GM12878 (cell line): ENCODE data around the gene LMO3. TPM values are rescaled to one million over a fixed set of nuclear protein-coding genes. Genes with fewer than 3 reads are reported as not detected.

ENCODE experiments used
- ATAC-seq: fragments of 200-7000 bp; cut with Tn5 transposase; 3 replicates; pipeline ENCODE4 v1.9.1; 2020; ENCODE audit warnings: mild to moderate bottlenecking, moderate library complexity
- BruUV-seq: library from RNA; stranded (reverse); fragments of 400-500 nt; replicated peaks from 2 replicates; lab custom pipeline; 2021; lab: Mats Ljungman, UMichigan
- CTCF ChIA-PET: fragments of 300-600 bp; sonication (Branson Sonifier 250); formaldehyde crosslinking; extraction: SDS; loops from one replicate; lab custom pipeline; 2021; ENCODE audit warnings: inconsistent platforms; lab: Yijun Ruan, JAX
- POLR2A ChIA-PET: fragments of 350-600 bp; formaldehyde crosslinking; extraction: SDS; loops from one replicate; lab custom pipeline; 2021; ENCODE audit warnings: inconsistent platforms; lab: Charles Lee
- RAD21 ChIA-PET: fragments of 300-600 bp; sonication (Branson Sonifier 250); formaldehyde crosslinking; loops from one replicate; lab custom pipeline; 2023; ENCODE audit warnings: antibody characterized with exemption; ENCODE audit not compliant: unreplicated experiment; lab: Charles Lee
- SMC1A ChIA-PET: fragments of 300-600 bp; sonication (Branson Sonifier 250); formaldehyde crosslinking; loops from one replicate; lab custom pipeline; 2023; ENCODE audit not compliant: unreplicated experiment, uncharacterized antibody; lab: Charles Lee
- DNase-seq: peaks from one replicate; pipeline ENCODE4 v3.0.0-alpha.2; 2011; ENCODE audit warnings: low read depth, low spot score
- FAIRE-seq: peaks from 3 replicates; lab custom pipeline; 2011; peaks lifted over from hg19 to GRCh38; lab: Jason Lieb, UNC
- H2AFZ ChIP-seq: 2 replicates; pipeline ENCODE4 v1.6.0; 2011; ENCODE audit warnings: low read depth, low read length, control low read depth; ENCODE audit not compliant: control insufficient read depth
- H3K27ac ChIP-seq: 2 replicates; pipeline ENCODE4 v1.5.1; 2011; ENCODE audit warnings: control low read depth; ENCODE audit not compliant: control insufficient read depth, insufficient read depth
- H3K27me3 ChIP-seq, 2 experiments: replicated peaks in 1 of 2; 2 replicates each; pipeline versions ENCODE4 v1.6.0 to v1.6.1; 2011; ENCODE audit warnings: low read length in 1 of 2; ENCODE audit not compliant: control insufficient read depth in 2 of 2, insufficient read depth in 2 of 2
- H3K36me3 ChIP-seq, 2 experiments: 2 replicates each; pipeline ENCODE4 v1.5.1; 2011; ENCODE audit warnings: low read length in 1 of 2; ENCODE audit not compliant: control insufficient read depth in 2 of 2, insufficient read depth in 2 of 2
- H3K4me1 ChIP-seq: 2 replicates; pipeline ENCODE4 v1.6.1; 2011; ENCODE audit warnings: mild to moderate bottlenecking, low read length, moderate library complexity, mixed read lengths; ENCODE audit not compliant: control insufficient read depth, insufficient read depth
- H3K4me2 ChIP-seq: 2 replicates; pipeline ENCODE4 v1.6.0; 2011; ENCODE audit warnings: control low read depth; ENCODE audit not compliant: control insufficient read depth, insufficient read depth
- H3K4me3 ChIP-seq: fragments of 200-600 bp; sonication (generic); 2 replicates; pipeline ENCODE4 v1.5.1; 2016
- H3K79me2 ChIP-seq: 2 replicates; pipeline ENCODE4 v1.6.0; 2011; ENCODE audit warnings: low read length; ENCODE audit not compliant: control insufficient read depth, insufficient read depth
- H3K9ac ChIP-seq: 2 replicates; pipeline ENCODE4 v1.8.0; 2011; ENCODE audit warnings: low read length, control low read depth, mixed read lengths; ENCODE audit not compliant: control insufficient read depth, insufficient read depth
- H3K9me3 ChIP-seq: replicated peaks from 3 replicates; pipeline ENCODE4 v1.5.1; 2011; ENCODE audit warnings: mild to moderate bottlenecking, low read length; ENCODE audit not compliant: control insufficient read depth, insufficient read depth
- H4K20me1 ChIP-seq: 2 replicates; pipeline ENCODE4 v1.6.0; 2011; ENCODE audit not compliant: control insufficient read depth, insufficient read depth
- ASH2L ChIP-seq: fragments of 300-600, 200-600 bp; sonication (generic); IDR thresholded peaks from 2 replicates; pipeline ENCODE4 v1.6.1; 2017; ENCODE audit warnings: low read depth, mild to moderate bottlenecking, borderline replicate concordance
- CHD2 ChIP-seq: IDR thresholded peaks from 2 replicates; pipeline ENCODE4 v1.6.1; 2011; ENCODE audit warnings: low read depth, low read length, improper control_type of control experiment, borderline replicate concordance
- EZH2 ChIP-seq: IDR thresholded peaks from 2 replicates; pipeline ENCODE4 v1.6.1; 2012; ENCODE audit warnings: low read depth, mild to moderate bottlenecking, control low read depth, inconsistent platforms, low read length, borderline replicate concordance; ENCODE audit not compliant: control insufficient read depth
- GATAD2B ChIP-seq: fragments of 450-650 bp; conservative IDR thresholded peaks from 2 replicates; pipeline ENCODE4 v1.6.1; 2017; ENCODE audit warnings: low read depth, mild to moderate bottlenecking, moderate library complexity
- IRF5 ChIP-seq: fragments of 450-650 bp; IDR thresholded peaks from 2 replicates; pipeline ENCODE4 v1.6.1; 2017; ENCODE audit warnings: borderline replicate concordance
- KDM1A ChIP-seq: fragments of 200-600 bp; sonication (generic); IDR thresholded peaks from 2 replicates; pipeline ENCODE4 v1.6.1; 2016; ENCODE audit warnings: borderline replicate concordance
- MEF2A ChIP-seq: IDR thresholded peaks from 2 replicates; pipeline ENCODE4 v1.6.1; 2011; ENCODE audit warnings: low read depth, mild to moderate bottlenecking, low read length, moderate library complexity; ENCODE audit not compliant: insufficient read depth
- MTA2 ChIP-seq: fragments of 450-650 bp; IDR thresholded peaks from 2 replicates; pipeline ENCODE4 v1.6.1; 2016; ENCODE audit warnings: low read depth, mild to moderate bottlenecking, moderate library complexity
- NR2C2 ChIP-seq: IDR thresholded peaks from 2 replicates; pipeline ENCODE4 v1.6.1; 2011; ENCODE audit warnings: borderline replicate concordance, low read depth; ENCODE audit not compliant: control insufficient read depth, insufficient read length
- NRF1 ChIP-seq: conservative IDR thresholded peaks from 2 replicates; pipeline ENCODE4 v1.6.1; 2011; ENCODE audit warnings: mild to moderate bottlenecking, low read depth, low read length, improper control_type of control experiment
- POU2F2 ChIP-seq: IDR thresholded peaks from 3 replicates; pipeline ENCODE4 v1.6.1; 2011; ENCODE audit warnings: low read depth, mild to moderate bottlenecking, low read length, borderline replicate concordance
- SMC3 ChIP-seq: IDR thresholded peaks from 2 replicates; pipeline ENCODE4 v1.6.1; 2011; ENCODE audit warnings: low read length, improper control_type of control experiment, borderline replicate concordance
- YBX1 ChIP-seq: fragments of 450-650 bp; IDR thresholded peaks from 2 replicates; pipeline ENCODE4 v1.6.1; 2016; ENCODE audit warnings: antibody characterized with exemption
- ZBTB33 ChIP-seq: fragments of 450-650 bp; IDR thresholded peaks from 2 replicates; pipeline ENCODE4 v1.6.1; 2017; ENCODE audit warnings: mild to moderate bottlenecking
- WGBS: methylation state at CpG from one replicate; pipeline ENCODE4 v1.1.6; 2016; ENCODE audit warnings: low lambda C conversion rate; ENCODE audit not compliant: insufficient replicate concordance, insufficient coverage; ENCODE audit errors: missing lambda C conversion rate; 5-methylcytosine and 5-hydroxymethylcytosine counted together
- in situ Hi-C: fragments of 300-500 bp; cut with MboI; formaldehyde crosslinking; loops from 9 replicates; pipeline ENCODE4 v1.14.3; 2018; ENCODE audit warnings: mixed read lengths
- intact Hi-C: fragments of 100-400 bp; cut with micrococcal nuclease; formaldehyde crosslinking; loops from one replicate; pipeline ENCODE4 v1.14.2; 2022; ENCODE audit not compliant: unreplicated experiment
- polyA plus RNA-seq, 11 experiments: library from polyadenylated mRNA; depleted of rRNA in 4 of 11; unstranded in 6 of 11; stranded (reverse) in 5 of 11; fragments of >200 nt; fragmentation: Nextera tagmentation in 4 of 11; fragmentation: Illumina TruSeq in 1 of 11; extraction: Ambion mirVana in 4 of 11; extraction: Trizol in 1 of 11; gene quantifications; 1 replicate in 1 of 11; 2 replicates in 10 of 11; pipeline versions ENCODE4 v1.2.1 to v1.2.3, GENCODE V29; 2011 to 2016; ENCODE audit warnings: inconsistent platforms in 2 of 11, missing spikeins in 2 of 11, low read depth in 1 of 11
- total RNA-seq, 4 experiments: library from RNA; depleted of rRNA in 3 of 4; stranded (reverse); fragments of >200 nt in 3 of 4; fragmentation: Illumina TruSeq in 1 of 4; extraction: Trizol in 1 of 4; gene quantifications; 2 replicates each; pipeline versions ENCODE4 v1.2.1 to v1.2.3, GENCODE V29; 2013 to 2021
- TF ChIP-seq, protein P1 (sequence below): fragments of 450-650 bp; formaldehyde crosslinking; IDR thresholded peaks from 2 replicates; pipeline ENCODE4 v1.4.0; 2020; ENCODE audit warnings: mild to moderate bottlenecking, moderate library complexity

LMO3 gene
- total and polyA plus RNA-seq, 10 of the 15 experiments (the other 5 are each of a cell fraction or from before 2014, with no cell fraction given): 1.6 to 13.5 (median 1.9) TPM

GRCh38 chr12:16602412-16602811 is 3.5 kb downstream of the LMO3 start (continued):
- TF ChIP-seq EZH2: no peak
- TF ChIP-seq IRF5: no peak
- TF ChIP-seq POU2F2: no peak
- TF ChIP-seq MEF2A: no peak
- TF ChIP-seq ZBTB33: no peak
- no peak for TF ChIP-seq MTA2
- no peak for TF ChIP-seq CHD2
- no peak for TF ChIP-seq KDM1A

DNA sequence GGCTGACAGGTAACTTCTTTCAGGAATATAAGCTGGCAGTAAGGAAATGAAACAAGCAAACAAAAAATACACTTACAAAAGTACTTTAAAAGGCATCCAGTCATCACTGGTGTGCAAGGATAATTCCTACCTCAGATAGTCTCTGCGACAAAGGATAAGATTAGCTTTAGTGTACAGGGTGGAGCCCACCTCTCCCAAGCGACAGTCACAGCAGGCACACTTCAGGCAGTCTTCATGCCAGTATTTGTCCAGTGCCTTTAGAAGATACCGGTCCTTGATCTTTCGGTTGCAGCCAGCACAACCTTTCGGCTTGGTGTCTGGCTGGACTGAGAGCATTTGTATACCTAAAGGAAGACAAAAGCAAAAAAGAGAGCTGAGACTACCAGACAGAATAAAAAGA is 5.4 kb downstream of the LMO3 start:
- H3K9me3 ChIP-seq: no peaks in the 10 kb centered on the region
- POLR2A ChIA-PET: interaction anchor here (0.5 to 2.2 kb wide), 4 partner anchors 9 to 228 kb away, joined by 3 to 6 read pairs (median 4); no protein-coding TSS in a partner anchor
- SMC1A ChIA-PET: interaction anchor here (0.8 to 9.7 kb wide), 12 partner anchors 10 to 338 kb away, joined by 3 to 121 read pairs (median 3); partner anchors contain the start of gene LMO3
- BruUV-seq: no TSS peak
- H3K4me2 ChIP-seq: no peak overlapping the region
- H3K4me1 ChIP-seq: no peaks in the 10 kb centered on the region
- no peaks in the 10 kb centered on the region; a peak in 1 of 4 replicates for H3K27me3 ChIP-seq
- DNase-seq (no peak), FAIRE-seq (no peak), ATAC-seq (peak; percentile 20; the same call in 1 of the 3 replicates)
- intact Hi-C loops: no loop called here
- CTCF ChIA-PET: interaction anchor here (1.4 to 3.1 kb wide), 5 partner anchors 8 to 150 kb away, joined by 3 to 10 read pairs (median 5); no protein-coding TSS in a partner anchor
- H3K79me2 ChIP-seq: no peaks in the 10 kb centered on the region
- no peak overlapping the region for H3K4me3 ChIP-seq
- H4K20me1 ChIP-seq: no peaks in the 10 kb centered on the region
- 75% methylated on average over 5 of the region's 5 CpGs for WGBS
- RAD21 ChIA-PET: interaction anchor here (0.7 to 3.8 kb wide), 5 partner anchors 11 to 232 kb away, joined by 3 to 29 read pairs (median 4); no protein-coding TSS in a partner anchor
- no peaks in the 10 kb centered on the region for H3K36me3 ChIP-seq
- H3K27ac ChIP-seq: no peak overlapping the region
- H2AFZ ChIP-seq: no peak overlapping the region
- in situ Hi-C loops: no loop called here
- no peak overlapping the region for H3K9ac ChIP-seq
- TF ChIP-seq NRF1 (no peak), GATAD2B (no peak), ASH2L (no peak), NR2C2 (no peak), YBX1 (no peak), SMC3 (no peak)
- TF ChIP-seq, protein P1, sequence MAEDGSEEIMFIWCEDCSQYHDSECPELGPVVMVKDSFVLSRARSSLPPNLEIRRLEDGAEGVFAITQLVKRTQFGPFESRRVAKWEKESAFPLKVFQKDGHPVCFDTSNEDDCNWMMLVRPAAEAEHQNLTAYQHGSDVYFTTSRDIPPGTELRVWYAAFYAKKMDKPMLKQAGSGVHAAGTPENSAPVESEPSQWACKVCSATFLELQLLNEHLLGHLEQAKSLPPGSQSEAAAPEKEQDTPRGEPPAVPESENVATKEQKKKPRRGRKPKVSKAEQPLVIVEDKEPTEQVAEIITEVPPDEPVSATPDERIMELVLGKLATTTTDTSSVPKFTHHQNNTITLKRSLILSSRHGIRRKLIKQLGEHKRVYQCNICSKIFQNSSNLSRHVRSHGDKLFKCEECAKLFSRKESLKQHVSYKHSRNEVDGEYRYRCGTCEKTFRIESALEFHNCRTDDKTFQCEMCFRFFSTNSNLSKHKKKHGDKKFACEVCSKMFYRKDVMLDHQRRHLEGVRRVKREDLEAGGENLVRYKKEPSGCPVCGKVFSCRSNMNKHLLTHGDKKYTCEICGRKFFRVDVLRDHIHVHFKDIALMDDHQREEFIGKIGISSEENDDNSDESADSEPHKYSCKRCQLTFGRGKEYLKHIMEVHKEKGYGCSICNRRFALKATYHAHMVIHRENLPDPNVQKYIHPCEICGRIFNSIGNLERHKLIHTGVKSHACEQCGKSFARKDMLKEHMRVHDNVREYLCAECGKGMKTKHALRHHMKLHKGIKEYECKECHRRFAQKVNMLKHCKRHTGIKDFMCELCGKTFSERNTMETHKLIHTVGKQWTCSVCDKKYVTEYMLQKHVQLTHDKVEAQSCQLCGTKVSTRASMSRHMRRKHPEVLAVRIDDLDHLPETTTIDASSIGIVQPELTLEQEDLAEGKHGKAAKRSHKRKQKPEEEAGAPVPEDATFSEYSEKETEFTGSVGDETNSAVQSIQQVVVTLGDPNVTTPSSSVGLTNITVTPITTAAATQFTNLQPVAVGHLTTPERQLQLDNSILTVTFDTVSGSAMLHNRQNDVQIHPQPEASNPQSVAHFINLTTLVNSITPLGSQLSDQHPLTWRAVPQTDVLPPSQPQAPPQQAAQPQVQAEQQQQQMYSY (CRISPR knock-in tag): no peak
